ENCODE data around the gene EYS.

GRCh38 chr6:64023693-64024092 is 1683.3 kb downstream of the EYS start:
- TF ChIP-seq CTCF (IDR thresholded peaks at IDR 0.05), result no peak
- no peak for TF ChIP-seq POLR2AphosphoS5 (IDR thresholded peaks at IDR 0.05)
